ENCODE measurements around the gene SF3B5. TPM values are rescaled to one million over a fixed set of nuclear protein-coding genes. Genes with fewer than 3 reads are reported as not detected.

The SF3B5 gene
- total RNA-seq, 1 donor from 2014 or later, result 112 TPM

DNA sequence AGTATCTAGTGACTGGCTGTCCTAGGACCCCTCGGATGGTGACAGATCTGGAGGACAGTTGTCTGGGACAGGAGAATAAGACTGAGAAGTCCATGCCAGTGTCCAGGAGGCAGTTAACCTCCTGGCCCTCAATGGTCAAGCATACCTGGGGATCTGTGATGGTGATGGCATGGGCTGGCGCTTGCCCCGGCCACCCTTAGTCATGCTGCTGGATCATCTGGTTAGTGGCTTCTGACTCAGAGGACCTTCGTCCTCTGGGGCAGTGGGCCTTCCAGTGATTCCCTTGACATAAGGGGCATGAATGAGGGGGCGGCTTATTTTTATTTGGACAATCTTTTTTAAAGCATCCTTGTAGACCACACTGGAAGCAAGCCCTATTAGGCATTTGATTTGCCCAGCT, 24.0 kb upstream of the SF3B5 start:
- H3K27ac Mint-ChIP-seq, result no peak overlapping the region
- no peaks in the 10 kb centered on the region for H3K27me3 Mint-ChIP-seq (ENCODE audit: low read depth)
- DNase-seq (ENCODE audit: low spot score in 2 of 2, unreplicated experiment in 2 of 2), result no peak
- H3K4me3 Mint-ChIP-seq, result no peak overlapping the region
- no peaks in the 10 kb centered on the region for H3K4me1 Mint-ChIP-seq
- peaks cover 22% of the 10 kb centered on the region for H3K9me3 Mint-ChIP-seq
- TF ChIP-seq, protein P1, sequence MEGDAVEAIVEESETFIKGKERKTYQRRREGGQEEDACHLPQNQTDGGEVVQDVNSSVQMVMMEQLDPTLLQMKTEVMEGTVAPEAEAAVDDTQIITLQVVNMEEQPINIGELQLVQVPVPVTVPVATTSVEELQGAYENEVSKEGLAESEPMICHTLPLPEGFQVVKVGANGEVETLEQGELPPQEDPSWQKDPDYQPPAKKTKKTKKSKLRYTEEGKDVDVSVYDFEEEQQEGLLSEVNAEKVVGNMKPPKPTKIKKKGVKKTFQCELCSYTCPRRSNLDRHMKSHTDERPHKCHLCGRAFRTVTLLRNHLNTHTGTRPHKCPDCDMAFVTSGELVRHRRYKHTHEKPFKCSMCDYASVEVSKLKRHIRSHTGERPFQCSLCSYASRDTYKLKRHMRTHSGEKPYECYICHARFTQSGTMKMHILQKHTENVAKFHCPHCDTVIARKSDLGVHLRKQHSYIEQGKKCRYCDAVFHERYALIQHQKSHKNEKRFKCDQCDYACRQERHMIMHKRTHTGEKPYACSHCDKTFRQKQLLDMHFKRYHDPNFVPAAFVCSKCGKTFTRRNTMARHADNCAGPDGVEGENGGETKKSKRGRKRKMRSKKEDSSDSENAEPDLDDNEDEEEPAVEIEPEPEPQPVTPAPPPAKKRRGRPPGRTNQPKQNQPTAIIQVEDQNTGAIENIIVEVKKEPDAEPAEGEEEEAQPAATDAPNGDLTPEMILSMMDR (IDR thresholded peaks at IDR 0.05; ENCODE audit: unreplicated experiment), result no peak
- no peaks in the 10 kb centered on the region for H3K36me3 Mint-ChIP-seq

- H3K27ac Mint-ChIP-seq, result no peak overlapping the region
- H3K4me3 Mint-ChIP-seq, result no peak overlapping the region
- DNase-seq (ENCODE audit: low spot score in 2 of 2, unreplicated experiment in 2 of 2), result no peak
- no peaks in the 10 kb centered on the region for H3K4me1 Mint-ChIP-seq
- no peaks in the 10 kb centered on the region for H3K27me3 Mint-ChIP-seq (ENCODE audit: low read depth)
- TF ChIP-seq, protein P1 (IDR thresholded peaks at IDR 0.05; ENCODE audit: unreplicated experiment), result no peak
- no peaks in the 10 kb centered on the region for H3K36me3 Mint-ChIP-seq
- peaks cover 10% of the 10 kb centered on the region for H3K9me3 Mint-ChIP-seq
Observed at GRCh38 chr6:144115219-144115618, 19.8 kb upstream of the SF3B5 start.

GRCh38 chr6:144113366-144113765, 18.0 kb upstream of the SF3B5 start:
- Mint-ChIP-seq H3K4me3 (no peak overlapping the region), H3K27me3 (ENCODE audit: low read depth) (no peaks in the 10 kb centered on the region), H3K9me3 (peaks cover 10% of the 10 kb centered on the region), H3K36me3 (no peaks in the 10 kb centered on the region), H3K4me1 (peaks cover 5% of the 10 kb centered on the region), H3K27ac (no peak overlapping the region)
- TF ChIP-seq, protein P1 (IDR thresholded peaks at IDR 0.05; ENCODE audit: unreplicated experiment), result no peak
- no peak for DNase-seq (ENCODE audit: low spot score in 2 of 2, unreplicated experiment in 2 of 2)

DNA sequence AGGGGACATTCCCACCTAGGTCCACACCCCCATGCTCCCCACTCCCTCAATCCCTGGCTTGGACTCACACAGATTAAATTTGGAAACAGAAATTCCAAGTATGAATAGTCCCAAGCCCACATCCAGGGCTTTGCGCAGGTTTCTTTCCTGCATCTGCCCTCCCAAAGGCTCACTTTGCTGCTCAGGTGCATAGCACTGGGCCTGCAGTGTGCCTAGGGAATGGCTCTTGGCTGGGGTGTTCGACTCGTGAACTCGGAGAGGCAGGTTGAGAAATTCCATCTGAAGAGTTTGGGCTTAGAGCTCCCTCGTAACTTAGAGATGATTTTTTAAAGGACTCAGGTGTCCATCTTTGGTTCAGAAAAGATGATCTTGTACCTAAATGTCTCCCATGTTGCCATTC, 14.8 kb upstream of the SF3B5 start:
- TF ChIP-seq, protein P1 (IDR thresholded peaks at IDR 0.05; ENCODE audit: unreplicated experiment), result no peak
- Mint-ChIP-seq H3K4me1 (peaks cover 5% of the 10 kb centered on the region), H3K4me3 (no peak overlapping the region), H3K27ac (no peak overlapping the region), H3K36me3 (no peaks in the 10 kb centered on the region), H3K27me3 (ENCODE audit: low read depth) (no peaks in the 10 kb centered on the region), H3K9me3 (peaks cover 2% of the 10 kb centered on the region)
- DNase-seq (ENCODE audit: low spot score in 2 of 2, unreplicated experiment in 2 of 2), result no peak

DNA sequence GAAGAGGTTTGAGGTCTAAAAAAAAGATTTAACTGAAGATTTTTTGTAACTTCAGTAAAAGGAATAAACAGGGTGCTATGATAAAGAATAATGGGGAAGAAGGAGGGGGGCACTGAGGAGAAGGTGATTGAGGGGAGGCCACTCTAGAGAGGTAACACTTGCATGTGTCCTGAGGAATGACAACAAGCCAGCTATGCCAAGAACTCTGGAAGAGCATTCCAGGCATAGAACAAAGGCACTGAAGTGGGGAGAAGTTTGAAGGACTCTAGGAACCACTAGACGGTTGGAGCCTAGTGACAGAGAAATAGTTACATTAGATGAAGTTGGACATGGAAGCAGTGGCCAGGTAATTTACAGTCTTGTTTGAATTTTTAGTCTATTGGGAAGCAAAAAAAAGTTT, 10.8 kb upstream of the SF3B5 start:
- no peaks in the 10 kb centered on the region for H3K9me3 Mint-ChIP-seq
- no peak for DNase-seq (ENCODE audit: low spot score in 2 of 2, unreplicated experiment in 2 of 2)
- H3K27me3 Mint-ChIP-seq (ENCODE audit: low read depth), result no peaks in the 10 kb centered on the region

More for the DNA sequence above, 10.8 kb upstream of the SF3B5 start:
- H3K36me3 Mint-ChIP-seq, result no peaks in the 10 kb centered on the region
- no peak overlapping the region for H3K4me3 Mint-ChIP-seq
- H3K27ac Mint-ChIP-seq, result no peak overlapping the region
- peaks cover 6% of the 10 kb centered on the region for H3K4me1 Mint-ChIP-seq
- TF ChIP-seq, protein P1 (IDR thresholded peaks at IDR 0.05; ENCODE audit: unreplicated experiment), result no peak
